Activated T-helper 1 cell treated with Interleukin-2 at 50 U/mL for 16 hours (primary cell): ENCODE results near the gene OCIAD1.

Experiments
- DNase-seq: peaks from one replicate; pipeline ENCODE4 v3.0.0-alpha.2; 2020; ENCODE audit warnings: low read depth

The OCIAD1 gene

DNA sequence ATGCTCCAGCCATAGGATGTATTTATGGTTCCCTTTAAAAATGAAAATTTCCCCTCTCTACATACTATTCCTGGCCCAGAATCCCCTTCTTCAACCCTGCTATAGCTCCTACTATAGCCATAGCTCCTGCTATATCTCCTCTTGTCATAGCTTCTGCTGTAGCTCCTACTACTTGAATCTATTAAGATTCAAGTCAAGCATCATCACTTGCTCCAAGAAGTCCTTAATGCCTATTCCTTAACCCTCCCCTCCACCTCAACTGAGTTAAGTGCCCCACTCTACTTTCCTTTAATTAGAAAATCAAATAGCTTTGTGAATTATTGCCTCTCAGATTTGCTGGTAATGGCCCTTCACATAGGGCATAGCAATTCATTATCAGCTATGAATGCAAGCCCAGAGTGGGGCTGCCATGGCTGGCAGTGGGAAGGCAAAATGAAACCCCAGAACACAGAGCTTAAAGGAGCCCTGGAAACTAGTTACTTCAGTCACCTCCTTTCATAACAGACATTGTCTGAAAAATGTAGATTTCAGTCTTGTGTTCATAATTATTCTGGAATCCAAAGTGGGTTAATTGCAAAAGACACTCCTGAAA, 60.2 kb downstream of the OCIAD1 start:
- DNase-seq: no peak

DNA sequence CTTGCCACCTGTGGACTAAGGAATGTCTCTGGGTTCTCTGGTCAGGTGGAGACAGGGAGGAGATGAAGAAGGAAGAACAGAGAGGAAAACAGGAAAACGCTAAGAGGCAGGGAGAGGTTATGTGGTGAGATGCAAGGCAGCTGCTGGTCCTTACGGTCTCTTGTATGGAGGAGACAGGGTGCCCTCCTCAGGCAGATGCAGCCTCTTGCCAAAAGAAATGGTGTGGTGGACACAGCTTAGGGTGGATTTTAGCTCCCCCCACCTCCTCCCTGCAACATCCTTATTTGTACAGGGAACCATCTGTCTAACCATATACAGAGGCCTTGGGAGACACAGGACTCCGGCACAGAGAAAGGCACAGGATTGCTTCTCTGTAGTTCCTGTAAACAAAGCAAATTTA, 66.0 kb downstream of the OCIAD1 start:
- DNase-seq: no peak

DNA sequence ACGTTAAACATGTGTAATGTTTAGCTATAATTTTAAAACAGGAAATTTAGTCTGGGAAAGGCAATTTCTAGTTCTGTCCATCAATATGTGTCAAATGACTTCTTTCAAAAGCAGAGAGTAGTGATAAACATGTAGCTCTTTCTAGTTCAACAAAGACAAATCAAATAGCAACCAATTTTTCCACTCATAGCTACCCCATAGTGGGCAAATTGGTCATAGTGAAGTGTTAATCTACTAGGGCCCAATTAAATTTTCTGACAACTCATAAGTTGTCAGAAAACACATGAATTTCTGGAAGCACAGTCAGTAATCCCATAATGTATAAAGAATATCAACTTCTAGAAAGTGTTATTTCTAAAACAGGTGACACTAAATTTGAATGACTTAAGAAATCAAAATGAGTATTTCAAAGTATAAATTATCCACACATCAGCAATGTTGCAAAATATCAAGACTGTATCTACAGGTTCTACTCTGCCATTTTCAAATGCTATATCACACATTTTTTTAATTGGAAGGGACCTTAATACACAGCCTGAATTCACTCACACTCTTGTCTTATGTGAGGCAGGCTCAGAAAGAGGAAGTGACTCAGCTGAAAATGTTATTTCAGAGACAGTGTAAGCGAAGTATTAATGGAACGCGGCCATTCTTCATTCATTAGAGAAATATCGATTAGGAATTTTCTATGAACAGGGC, 68.0 kb downstream of the OCIAD1 start:
- no peak for DNase-seq

DNA sequence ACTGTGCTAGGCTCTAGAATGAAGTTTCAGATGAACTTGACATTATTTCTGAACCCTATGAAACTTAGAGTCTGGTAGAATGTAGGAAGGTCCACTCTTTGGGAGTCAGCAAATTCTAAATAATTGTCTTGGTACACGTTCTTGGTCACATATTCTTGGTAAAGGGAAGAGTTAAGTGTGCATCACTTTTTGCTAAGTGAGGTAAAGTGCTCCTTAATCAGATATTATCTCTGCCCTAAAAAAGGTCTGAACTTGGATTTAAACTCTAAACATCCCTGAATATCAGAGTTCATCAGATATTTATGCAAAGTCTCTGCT, 68.5 kb downstream of the OCIAD1 start:
- no peak for DNase-seq

DNA sequence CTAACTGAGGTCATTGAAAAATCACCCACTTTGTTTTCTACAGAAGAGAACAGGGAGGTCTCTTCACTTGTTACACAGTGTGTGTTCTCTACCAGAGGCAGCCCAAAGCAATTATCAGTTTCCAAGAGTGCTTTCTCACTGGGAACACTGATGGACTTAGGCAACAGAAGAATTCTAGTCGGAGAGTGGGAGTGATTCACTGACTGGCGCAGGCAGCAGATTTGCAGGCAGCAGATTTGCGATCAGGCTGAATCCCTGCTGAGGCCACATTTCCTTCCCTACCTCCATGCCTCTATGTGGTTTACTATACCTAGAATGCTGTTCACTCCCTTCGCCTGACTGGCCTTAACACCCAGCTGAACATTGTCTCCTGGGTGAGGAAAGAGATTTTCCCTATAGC, 69.1 kb downstream of the OCIAD1 start:
- DNase-seq: no peak

DNA sequence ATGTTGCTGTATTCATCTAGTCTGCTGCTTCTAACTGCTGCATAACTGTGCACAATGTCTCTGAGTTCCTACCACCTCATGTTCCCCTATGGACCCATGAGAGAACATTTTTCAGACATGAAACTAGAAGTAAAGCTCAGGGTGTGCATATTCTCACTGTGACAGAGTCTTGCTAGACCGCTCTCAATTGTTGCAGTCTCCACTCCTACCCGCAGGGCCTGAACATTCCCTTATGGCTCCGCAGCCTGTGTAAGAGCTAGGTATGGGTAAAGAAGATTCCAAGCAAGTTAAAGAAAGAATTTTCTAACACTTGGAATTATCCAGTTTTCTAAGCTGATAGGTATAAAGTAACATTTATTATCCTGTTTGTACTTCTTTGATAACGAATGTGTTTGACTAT, 70.3 kb downstream of the OCIAD1 start:
- no peak for DNase-seq

DNA sequence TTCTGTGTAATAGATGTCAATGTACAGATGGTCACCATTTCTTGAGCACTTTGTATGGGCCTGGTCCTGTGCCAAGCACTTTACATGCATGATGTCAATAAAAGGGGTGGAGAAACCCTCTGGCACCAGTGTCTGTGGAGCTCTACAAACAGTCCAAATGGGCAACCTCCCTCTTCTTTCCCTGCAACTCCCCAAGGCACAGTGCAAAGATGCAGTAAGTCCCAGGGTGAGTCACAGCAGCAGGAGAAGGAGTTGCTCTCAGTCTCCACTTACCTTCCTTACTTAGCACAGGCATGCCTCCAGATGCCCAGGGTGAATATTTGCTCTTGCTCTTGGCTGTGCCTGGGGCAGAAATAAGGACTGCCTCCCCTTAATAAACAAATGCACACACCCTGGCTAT, 71.4 kb downstream of the OCIAD1 start:
- DNase-seq: no peak

DNA sequence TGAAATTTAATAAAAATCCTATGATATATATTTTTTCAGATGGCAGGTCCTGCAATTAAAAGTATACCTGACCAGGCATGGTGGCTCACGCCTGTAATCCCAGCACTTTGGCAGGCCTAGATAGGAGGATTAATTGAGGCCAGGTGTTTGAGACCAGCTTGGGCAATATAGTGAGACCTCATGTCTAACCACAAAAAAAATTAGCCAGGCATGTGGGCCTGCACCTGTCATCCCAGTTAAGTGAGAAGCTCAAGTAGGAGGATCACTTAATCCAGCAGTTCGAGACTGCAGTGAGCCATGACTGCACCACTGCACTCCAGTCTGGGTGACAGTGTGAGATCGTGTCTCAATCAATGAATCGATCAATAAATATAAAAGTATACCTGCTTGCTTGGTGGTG, 73.2 kb downstream of the OCIAD1 start:
- no peak for DNase-seq

DNA sequence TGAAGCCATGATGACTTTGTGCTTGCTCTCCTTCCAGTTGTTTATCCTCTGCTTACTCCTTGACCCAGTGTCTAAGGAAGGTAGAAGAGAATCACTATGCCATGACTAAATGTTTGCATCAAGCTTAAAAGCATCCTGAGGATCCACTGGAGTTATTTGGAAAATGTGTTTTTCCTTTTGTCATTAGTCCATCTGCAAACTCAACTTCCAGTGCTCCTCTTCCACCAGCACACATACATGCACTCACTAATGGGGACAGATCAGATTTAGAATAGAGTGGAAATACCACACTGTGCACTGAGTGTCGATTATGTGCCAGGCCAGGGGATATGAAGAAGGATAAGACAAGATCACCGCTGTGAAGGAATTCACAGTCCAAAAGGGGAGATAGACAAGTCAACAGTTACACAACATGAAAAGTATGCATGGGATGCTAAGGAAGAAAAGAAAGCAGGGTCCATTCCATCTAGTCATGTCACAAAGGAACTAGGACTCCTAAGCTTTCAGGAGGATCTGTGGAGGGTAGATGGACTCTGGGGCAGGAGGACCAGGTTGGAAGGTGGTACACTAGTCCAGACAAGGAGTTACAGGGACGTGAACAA, 73.8 kb downstream of the OCIAD1 start:
- DNase-seq: no peak

DNA sequence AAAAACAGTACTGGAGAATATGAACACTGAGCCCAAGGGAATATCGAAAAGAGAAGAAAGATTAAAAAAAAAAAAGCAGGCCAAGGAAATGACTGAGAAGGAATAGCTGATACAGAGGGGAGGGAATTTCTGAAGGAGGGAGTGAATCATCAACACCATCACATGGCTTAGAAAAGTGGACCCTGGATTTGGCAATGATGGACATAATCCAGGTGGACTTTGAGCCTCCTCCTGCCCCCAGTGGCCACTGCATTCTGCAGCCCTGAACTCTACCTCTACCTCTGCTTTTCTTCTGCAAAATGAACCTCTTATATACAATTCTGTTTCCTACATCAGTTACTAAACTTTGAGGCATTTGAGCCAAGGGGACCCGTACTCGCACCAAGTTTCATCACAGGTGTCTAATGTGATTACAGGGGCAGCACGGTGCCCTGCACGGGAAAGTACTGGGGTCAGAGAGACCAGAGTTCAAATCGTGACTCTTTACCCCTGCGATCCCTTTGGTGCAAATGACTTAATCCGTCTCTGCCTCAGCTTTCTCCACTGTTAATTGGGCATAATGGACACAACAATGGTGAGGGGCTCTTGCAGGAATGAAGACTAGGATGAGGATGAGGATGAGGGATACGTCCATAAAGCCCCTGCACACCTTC, 74.6 kb downstream of the OCIAD1 start:
- DNase-seq: no peak

DNA sequence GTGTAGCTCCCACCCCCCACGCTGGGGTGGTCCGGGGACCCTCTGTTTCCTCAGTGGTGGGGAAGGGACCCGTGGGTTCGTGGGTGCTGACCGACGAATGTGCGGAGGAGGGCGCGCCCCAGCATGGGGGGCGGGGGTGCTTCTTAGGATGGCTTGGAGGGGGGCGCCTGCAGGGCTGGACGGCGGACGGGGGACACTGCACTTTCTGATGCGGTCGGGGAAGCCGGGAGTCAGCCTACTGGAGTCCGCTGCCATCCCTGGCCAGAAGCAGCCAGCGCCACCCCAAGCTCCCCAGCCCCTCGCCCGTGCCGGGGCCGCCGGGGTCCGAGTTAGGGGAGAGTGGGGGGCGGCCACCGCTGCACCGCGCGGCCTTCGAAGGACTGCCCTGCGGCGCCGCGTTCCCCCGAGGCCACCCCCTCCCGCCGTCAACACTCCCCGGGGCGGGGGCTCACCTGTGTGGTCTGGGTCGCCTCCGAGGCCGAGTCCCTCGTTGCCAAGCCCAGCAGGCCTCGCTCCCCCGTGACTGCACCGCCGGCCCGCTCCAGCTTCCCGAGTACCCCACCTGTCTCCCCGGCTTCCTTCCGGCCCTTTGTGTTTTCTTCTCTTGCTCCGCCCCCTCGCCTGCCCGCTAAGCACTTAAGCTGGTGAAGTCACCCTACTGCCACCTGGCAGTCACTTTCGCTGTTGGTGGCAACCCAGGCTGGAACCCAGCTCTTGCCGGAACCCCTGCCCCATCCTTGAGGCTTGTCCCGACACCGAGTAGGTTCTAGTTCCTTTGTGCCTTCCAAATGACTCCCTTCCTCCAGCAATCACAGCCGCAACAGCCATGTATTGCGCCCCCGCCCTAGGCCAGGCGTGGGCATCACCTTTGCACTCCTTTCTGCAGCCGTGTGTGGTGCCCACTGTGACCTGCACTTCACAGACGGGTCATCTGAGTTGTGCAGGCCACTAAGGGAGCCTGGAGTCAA, 75.6 kb downstream of the OCIAD1 start, which contains the start of gene OCIAD2:
TSS of gene OCIAD2 (minus strand) at position 569 of the 968 bp plus-strand sequence. CDS start 2,225 bp downstream, outside the sequence.
- peak; percentile 77 for DNase-seq

DNA sequence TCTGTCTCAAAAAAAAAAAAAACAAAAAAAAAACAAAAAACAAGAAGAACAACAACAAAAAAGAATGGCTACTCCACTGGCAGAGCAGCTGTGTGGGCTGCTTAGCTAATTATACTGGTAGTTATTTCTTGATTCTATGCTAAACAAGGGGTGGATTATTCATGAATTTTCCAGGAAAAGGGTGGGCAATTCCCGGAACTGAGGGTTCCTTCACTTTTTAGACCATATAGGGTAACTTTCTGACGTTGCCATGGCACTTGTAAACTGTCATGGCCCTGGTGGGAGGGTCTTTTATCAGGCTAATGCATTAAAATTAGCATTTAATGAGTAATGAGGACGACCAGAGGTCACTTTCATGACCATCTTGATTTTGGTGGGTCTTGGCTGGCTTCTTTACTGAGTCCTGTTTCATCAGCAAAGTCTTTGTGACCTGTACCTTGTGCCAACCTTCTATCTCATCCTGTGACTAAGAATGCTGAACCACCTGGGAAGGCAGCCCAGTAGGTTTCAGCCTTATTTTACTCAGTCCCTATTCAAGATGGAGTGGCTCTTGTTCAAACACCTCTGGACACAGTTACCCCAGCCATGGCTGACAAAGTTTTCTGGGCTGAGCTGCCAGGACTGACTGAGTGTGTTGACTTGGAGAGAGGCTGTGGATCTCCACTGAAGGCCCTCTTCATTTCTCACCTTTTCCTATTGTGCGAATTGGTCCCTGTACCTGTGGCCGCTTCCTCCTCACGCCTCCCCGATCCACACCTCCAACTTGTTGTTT, 77.0 kb downstream of the OCIAD1 start:
- no peak for DNase-seq

DNA sequence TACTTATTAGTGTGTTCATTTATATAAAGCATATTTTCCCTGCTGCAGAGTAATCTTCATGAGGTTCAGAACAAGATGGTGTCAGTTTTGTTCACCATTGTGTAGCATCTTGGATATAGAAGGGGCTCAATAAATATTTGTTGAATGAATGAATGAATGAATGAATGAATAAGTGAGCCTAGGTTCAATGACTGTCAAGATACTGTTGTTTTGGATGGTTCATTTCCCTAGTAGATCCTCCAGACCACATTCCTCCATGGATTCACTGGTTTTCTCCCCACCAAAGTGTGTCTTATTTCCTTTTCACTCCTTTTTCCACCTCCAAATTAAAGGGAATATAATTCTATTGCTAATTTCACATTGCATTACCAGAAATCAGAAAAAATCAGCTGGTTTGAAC, 77.8 kb downstream of the OCIAD1 start:
- DNase-seq: no peak

DNA sequence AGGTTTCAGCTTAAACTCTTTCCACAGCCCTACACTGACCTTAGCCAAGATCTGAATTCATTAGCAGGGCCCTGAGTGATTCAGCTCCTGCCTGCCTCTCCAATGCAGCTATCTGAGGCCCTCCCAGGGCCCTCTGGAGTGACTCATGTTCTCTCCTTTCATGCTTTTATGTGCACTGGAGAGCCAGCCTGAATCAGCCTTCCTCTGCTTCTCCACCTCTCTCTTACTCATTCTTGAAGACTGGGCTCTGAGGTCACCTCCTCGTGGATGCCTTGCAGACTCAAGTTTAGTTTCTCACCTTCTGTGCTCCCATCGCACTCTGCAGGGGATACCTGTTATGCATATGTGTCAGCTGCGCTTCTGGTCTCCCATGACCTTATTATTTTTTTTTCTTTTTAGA, 78.8 kb downstream of the OCIAD1 start:
- peak; percentile 13 for DNase-seq

DNA sequence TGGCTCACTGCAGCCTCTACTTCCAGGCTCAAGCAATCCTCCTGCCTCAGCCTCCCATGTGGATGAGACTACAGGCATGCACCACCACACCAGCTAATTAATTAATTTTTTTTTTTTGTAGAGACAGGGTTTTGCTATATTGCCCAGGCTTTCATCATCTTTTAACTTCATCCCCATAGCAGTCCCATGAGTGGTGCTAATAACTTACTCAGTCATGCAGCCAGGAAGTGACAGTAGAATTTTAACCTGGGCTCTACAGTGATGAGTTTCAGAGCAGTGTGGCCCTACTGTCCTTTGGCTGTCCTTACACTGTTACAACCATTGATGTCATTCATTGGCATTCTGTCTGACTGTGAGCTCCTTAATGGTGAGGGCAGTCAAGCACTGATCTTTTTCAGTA, 79.6 kb downstream of the OCIAD1 start:
- DNase-seq: no peak
